ENCODE measurements around the gene TMEFF2. TPM values are rescaled to one million over a fixed set of nuclear protein-coding genes. Genes with fewer than 3 reads are reported as not detected.

The TMEFF2 gene
- total RNA-seq, 1 experiment from 2014 or later = not detected

DNA sequence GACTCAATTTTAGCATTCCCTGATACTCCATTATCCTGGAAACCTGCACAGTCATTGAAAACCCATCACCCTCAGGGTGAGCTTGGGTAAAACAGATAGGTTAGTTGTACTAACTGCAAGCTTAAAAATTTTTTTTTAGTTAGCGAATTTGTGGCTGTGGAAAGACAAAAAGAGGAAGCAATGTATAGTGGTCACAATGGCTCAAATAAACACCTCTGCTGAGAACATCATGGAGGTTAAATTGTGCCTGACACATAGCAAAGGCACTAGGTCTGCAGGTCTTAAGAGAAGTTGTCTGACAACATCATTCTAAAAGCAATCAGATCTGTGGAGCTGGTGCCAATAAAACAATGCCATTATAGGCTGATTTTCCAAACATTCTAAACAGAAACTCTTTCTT, 263.4 kb downstream of the TMEFF2 start:
- Mint-ChIP-seq H3K27me3 (ENCODE audit: unreplicated experiment) (no peaks in the 10 kb centered on the region), H3K36me3 (ENCODE audit: insufficient read depth, unreplicated experiment) (peaks cover 6% of the 10 kb centered on the region), H3K9me3 (ENCODE audit: low read depth, unreplicated experiment) (no peaks in the 10 kb centered on the region), H3K4me1 (ENCODE audit: low read depth, unreplicated experiment) (peaks cover 22% of the 10 kb centered on the region), H3K4me3 (ENCODE audit: low read depth, unreplicated experiment) (no peak overlapping the region), H3K27ac (ENCODE audit: unreplicated experiment) (no peak overlapping the region)
- no peak for TF ChIP-seq CTCF (IDR thresholded peaks at IDR 0.05; ENCODE audit: unreplicated experiment)
- no TSS peak for BruUV-seq (replicated peaks)
- intact Hi-C loops (cut with micrococcal nuclease; ENCODE audit: unreplicated experiment) = no loop called here
- CTCF ChIA-PET = no interaction called here
- DNase-seq = no peak

- TF ChIP-seq CTCF (IDR thresholded peaks at IDR 0.05; ENCODE audit: unreplicated experiment) = no peak
- Mint-ChIP-seq H3K36me3 (ENCODE audit: insufficient read depth, unreplicated experiment) (peaks cover 6% of the 10 kb centered on the region), H3K27me3 (ENCODE audit: unreplicated experiment) (no peaks in the 10 kb centered on the region), H3K4me3 (ENCODE audit: low read depth, unreplicated experiment) (no peak overlapping the region), H3K9me3 (ENCODE audit: low read depth, unreplicated experiment) (no peaks in the 10 kb centered on the region), H3K4me1 (ENCODE audit: low read depth, unreplicated experiment) (peaks cover 26% of the 10 kb centered on the region), H3K27ac (ENCODE audit: unreplicated experiment) (no peak overlapping the region)
- no peak for DNase-seq
- intact Hi-C loops (cut with micrococcal nuclease; ENCODE audit: unreplicated experiment) = no loop called here
- CTCF ChIA-PET = interaction anchor here (0.5 kb wide), 1 partner anchor 211 kb away, joined by 3 read pairs; no protein-coding TSS in a partner anchor
- no TSS peak for BruUV-seq (replicated peaks)
Measured at GRCh38 chr2:191930205-191930604, 264.5 kb downstream of the TMEFF2 start.

GRCh38 chr2:191929288-191929687, 265.4 kb downstream of the TMEFF2 start:
- Mint-ChIP-seq H3K27ac (ENCODE audit: unreplicated experiment) (no peak overlapping the region), H3K27me3 (ENCODE audit: unreplicated experiment) (no peaks in the 10 kb centered on the region), H3K36me3 (ENCODE audit: insufficient read depth, unreplicated experiment) (peaks cover 6% of the 10 kb centered on the region), H3K9me3 (ENCODE audit: low read depth, unreplicated experiment) (no peaks in the 10 kb centered on the region), H3K4me3 (ENCODE audit: low read depth, unreplicated experiment) (no peak overlapping the region), H3K4me1 (ENCODE audit: low read depth, unreplicated experiment) (peaks cover 26% of the 10 kb centered on the region)
- no TSS peak for BruUV-seq (replicated peaks)
- CTCF ChIA-PET = no interaction called here
- TF ChIP-seq CTCF (IDR thresholded peaks at IDR 0.05; ENCODE audit: unreplicated experiment) = no peak
- DNase-seq = no peak
- intact Hi-C loops (cut with micrococcal nuclease; ENCODE audit: unreplicated experiment) = loop anchor here (5.0 kb wide), 1 partner anchor 52 kb away; no protein-coding TSS in a partner anchor

DNA sequence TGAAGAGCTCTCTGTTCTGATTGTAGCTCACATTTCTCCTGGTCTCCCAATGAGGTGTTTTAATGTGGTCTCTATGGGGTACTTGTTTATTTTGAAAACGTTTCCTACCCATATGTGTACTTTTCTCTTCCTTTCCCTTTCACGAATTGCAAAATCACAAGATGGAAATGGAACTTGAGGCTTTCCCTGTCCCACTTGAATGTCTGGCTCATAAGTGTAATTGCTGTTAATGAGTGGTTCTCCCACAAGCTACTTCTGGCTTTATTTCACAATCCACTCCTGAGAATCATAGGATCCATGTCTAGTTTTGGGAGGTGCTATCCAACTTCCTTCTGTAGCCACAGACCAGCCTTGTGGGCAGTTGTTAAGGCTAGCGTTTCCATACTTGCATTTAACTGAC, 266.7 kb downstream of the TMEFF2 start:
- BruUV-seq (replicated peaks) = no TSS peak
- peak overlapping the region; percentile 60 for H3K27ac Mint-ChIP-seq (ENCODE audit: unreplicated experiment)

More for the DNA sequence above, 266.7 kb downstream of the TMEFF2 start:
- Mint-ChIP-seq H3K4me3 (ENCODE audit: low read depth, unreplicated experiment) (peak overlapping the region; percentile 56), H3K4me1 (ENCODE audit: low read depth, unreplicated experiment) (peaks cover 26% of the 10 kb centered on the region), H3K36me3 (ENCODE audit: insufficient read depth, unreplicated experiment) (peaks cover 6% of the 10 kb centered on the region), H3K9me3 (ENCODE audit: low read depth, unreplicated experiment) (no peaks in the 10 kb centered on the region), H3K27me3 (ENCODE audit: unreplicated experiment) (no peaks in the 10 kb centered on the region)
- intact Hi-C loops (cut with micrococcal nuclease; ENCODE audit: unreplicated experiment) = loop anchor here (2.0 to 5.0 kb wide), 2 partner anchors 33 to 51 kb away; no protein-coding TSS in a partner anchor
- no peak for TF ChIP-seq CTCF (IDR thresholded peaks at IDR 0.05; ENCODE audit: unreplicated experiment)
- peak; percentile 7 for DNase-seq
- CTCF ChIA-PET = interaction anchor here (0.9 kb wide), 1 partner anchor 234 kb away, joined by 4 read pairs; no protein-coding TSS in a partner anchor
